Activated gamma-delta T cell treated with anti-CD3 and anti-CD28 coated beads, Interleukin-2, amount 50 U/mL, for 16 hours (primary cell): Measurements from ENCODE around the gene FAM181A.

Experiments
- DNase-seq: peaks from one replicate; pipeline ENCODE4 v3.0.0-alpha.2; 2020; ENCODE audit warnings: low read depth

FAM181A gene

DNA sequence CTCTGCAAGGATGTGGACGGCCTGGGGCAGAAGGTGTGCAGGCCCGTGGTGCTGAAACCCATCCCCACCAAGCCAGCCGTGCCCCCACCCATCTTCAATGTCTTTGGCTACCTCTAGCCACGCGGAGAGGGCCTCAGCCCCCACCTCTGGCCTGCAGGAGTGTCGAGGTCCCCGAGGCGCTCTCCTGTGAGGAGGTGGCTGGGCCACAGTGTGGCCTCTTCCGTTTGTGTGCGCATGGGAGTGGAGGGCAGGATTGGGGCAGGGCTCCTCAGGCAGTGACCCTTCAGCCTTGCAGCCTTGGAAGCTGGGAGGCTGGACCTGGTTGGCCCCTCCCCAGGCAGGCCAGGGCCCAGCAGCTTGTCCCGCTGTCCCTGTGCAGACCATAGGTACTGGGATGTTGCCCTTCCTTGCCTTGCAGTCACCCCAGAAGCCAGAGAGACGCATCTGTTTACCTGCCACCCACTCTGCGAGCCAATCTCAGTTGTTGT is 1.9 kb downstream of the FAM181A start:
- no peak for DNase-seq

DNA sequence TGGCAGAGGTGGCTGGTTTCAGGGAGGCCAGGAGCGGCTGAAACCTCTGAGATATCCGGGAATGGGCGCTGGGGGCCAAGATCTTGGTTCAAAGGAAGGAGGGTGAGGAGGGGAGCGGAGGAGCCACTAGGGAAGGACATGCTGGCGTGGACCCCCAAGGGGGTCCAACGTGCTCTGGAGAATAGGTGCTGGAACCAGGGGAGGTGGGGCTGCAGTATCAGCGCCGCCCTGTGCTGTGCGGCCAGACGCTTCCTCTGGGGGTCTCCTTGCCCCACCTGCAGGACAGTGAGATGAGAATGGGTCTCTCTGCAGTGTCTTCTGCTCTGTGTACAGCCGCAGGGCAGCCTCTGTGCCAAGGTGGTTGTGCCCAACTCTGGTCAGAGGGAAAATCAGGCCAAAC is 2.5 kb downstream of the FAM181A start:
- no peak for DNase-seq

DNA sequence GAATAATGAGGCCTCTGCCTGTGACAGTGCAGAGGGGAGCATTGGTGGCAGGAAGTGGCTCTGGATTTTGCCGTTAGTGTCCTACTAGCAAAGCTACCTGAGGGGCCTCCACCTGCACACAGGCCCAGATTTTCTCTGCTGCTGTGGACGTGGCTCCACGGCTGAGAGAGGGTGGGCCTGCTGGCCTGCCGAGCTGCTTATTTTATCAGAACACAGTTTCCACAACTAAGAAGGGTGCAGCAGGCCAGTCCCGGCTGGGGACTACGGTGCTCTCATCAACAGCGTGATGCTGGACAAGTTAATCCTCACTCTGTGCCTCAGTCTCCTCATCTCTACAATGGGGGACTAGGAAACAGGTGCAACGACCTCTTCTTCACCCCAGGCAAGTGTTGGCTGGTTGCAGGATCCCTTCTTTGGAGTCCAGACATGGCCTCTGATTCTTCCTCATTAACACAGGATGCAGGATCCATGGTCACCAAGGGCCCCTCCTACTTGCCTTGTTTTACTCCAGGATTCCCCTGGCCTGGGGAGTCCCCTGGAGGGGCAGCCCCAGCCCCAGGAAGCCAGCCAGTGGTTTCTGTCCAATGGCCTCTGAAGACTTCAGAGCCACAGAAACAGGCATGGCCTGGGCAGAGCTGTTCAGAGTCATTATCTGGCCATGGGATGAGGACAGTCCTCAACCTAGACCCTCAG is 3.3 kb downstream of the FAM181A start:
- no peak for DNase-seq

DNA sequence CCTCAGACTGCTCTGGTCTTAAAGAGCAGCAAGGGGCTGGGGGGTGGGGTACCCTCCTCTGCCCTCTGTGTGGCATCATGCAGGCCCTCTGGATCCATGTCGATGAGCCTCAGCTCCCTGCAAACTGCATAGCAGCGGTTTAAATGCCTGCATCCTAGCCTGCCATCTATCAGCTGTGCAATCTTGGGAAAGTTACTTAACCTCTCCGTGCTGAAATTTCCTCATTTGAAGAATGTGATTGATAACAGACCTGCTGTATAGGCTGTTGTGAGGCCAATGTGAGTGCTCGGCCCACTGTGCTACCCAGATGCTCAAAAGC is 3.8 kb downstream of the FAM181A start:
- no peak for DNase-seq

DNA sequence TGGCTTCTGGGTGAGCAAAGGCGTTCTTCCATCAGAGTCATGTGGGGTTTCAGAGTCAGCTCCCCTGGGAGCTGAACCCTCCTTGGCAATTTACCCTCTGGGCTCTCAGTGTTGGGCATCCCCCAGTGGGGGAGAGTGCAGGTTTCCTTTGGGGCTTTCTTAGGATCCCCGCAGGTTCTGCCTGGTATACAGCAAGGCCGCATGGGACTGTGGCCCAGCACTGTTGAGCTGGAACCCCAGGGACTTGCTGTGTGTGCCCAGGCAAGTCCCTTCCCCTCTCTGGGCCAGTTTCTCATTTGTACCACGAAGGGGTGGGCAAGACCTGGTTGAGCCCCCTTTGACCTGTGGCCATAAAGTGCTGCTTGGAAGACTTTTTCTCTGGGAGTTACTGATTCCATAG is 5.5 kb downstream of the FAM181A start:
- DNase-seq = no peak

DNA sequence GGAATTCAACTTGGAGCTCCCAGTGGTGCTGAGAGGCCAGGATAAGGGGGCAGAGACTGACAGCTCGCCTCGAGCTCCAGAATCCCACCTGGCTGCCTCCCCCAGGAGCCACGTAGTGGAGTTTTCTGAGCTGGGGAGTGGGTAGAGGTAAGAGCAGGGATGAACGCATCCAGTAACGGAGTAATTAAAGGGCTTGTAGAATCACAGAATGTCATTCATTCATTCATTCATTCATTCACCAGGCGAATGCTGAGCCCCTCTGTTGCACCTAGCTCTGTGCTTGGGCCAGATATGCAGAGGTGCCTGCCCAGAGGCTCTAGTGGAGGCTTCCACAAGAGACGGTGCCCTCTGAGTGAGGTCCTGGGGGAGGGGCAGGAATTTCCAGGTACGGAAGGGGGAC is 8.1 kb downstream of the FAM181A start:
- no peak for DNase-seq

DNA sequence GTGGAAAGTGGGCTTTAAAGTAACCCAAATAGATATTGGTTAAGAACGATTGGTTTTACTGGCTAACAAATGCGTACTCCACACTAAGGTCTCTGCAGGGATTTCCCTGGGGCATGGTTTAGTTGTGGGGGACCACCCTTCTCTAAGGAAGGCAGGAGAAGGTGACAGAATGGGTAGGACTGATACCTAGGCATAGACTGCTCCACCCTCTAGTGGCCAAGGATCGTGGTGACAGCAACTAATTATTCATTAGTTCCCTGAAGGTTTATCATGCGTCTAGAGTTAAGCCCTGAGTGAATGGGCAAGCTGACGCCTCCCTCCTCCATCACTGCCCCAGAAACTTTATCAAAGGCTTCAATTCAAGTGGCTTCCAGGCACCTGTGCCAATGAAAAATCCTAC is 9.1 kb downstream of the FAM181A start:
- DNase-seq = no peak

DNA sequence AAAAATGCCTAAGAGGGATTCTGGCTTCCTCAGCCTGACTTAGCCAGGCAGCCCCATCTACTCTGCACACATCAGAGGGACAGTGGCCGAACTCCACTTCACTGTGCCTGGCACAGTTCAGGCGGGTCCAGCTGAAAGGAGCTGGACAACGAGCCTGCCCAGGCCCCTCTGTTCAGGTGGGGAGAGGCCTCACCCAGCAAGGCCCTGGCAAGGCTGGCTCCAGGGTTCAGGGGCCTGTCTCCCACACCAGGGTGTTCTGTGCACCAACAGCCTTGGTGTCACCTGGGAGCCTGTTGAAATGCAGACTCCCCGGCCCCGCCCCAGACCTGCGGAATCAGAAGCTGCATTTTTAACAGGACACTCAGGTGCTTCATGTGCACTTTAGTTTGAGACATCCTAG is 9.8 kb downstream of the FAM181A start:
- DNase-seq = no peak

DNA sequence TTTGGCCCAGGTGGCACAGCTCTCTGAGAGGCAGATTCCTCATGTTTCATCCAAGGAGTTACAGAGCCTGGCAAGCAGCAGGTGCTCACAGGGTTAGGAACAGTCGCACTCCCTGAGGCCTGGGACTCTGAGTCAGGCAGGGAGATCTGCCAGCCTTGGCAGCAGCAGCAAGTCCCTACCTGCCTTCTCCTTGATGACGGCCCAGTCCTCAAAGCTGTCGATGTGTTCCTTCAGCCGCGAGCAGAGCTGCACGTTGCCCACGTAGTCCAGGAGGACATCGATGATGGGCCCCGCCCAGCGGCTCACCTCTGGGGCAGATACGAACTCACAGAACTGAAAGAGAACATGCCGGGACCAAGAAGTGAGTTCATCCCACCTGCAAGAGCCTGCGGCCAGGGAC is 10.4 kb downstream of the FAM181A start:
- no peak for DNase-seq

DNA sequence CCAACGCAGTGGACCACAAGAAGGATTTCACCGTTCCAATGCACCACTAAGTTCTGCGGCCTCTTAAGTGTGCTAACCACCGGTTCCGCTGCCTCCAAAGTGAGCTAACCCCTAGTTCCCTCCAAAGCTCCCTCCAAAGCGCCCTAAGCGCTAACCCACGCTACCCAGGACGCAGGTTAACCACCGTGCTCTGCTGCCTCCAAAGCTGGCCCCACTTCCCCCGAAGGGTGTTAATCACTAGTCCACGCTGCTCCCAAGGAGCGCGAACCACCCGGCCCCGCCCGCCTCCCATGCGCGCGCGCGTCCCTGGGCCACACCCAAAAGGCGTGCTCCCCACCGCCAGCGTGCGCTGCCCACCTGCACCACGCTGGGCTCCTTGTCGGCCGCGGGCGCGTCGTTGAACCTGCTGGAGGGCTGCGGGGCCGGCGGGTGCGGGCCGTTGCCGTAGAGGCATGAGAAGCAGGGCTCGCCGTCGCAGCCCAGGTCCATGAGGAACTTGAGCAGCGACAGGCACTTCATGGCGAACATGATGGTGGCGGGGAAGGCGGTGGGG is 11.7 kb downstream of the FAM181A start:
- no peak for DNase-seq

DNA sequence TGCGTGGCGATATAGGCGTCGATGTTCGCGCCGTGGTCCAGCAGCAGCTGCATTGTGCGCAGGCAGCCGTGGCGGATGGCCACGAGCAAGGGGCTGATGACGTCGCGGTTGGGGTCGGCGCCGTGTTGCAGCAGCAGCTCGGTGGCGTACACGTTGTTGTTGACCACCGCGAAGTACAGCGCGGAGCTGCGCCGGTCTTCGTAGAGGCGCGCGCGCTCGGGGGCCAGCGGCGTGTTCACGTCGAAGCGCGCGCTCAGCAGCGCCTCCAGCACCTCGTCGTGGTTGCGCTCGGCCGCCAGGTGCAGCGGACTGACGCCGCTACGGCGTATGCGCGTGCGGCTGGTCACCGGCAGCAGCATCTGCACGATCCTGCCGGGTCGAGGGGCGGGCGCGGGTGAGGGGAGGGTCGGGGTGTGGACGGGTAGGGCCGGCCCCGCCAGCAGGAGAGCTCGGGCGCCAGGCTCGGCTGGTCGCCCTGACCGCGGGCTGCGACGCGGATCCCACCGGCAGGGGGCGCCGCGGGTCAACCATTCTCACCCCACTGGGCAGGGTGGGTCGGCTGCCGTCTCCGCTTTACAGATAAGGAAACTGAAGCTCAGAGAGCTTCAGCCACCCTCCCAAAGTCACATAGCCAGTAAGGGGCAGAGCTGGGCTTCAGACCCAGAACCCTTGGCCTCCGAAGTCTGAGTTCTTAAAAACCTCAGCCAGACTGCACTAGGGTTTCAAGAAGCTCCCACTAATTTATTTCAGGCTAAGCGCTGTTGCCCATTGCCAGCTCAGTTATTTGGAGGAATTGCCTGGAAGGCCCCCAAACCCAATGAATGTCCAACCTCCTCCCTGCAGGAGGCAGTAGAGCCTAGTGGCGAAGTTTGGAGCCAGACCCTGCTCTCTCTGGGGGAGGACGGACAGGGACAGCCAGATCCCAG is 12.4 kb downstream of the FAM181A start:
- DNase-seq = peak; percentile 93

DNA sequence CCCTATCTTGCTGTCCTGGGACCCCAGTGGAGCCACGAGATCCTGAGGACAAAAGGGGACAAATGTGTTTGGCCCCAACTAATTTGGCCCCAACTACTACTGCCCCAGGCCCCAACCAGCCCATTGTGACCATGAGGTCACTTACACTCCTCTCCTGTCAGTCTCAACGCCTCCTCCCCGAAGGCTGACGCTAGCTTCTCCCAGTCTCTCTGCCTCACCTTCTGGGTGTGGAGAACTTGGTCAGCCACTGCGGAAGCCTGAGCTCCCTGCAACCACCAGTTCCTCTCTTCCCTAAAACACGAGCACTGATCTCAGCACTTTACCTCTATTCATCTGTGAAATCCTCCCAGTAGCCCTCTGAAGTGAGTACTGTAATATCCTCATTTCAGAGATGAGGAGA is 13.3 kb downstream of the FAM181A start:
- DNase-seq = no peak

DNA sequence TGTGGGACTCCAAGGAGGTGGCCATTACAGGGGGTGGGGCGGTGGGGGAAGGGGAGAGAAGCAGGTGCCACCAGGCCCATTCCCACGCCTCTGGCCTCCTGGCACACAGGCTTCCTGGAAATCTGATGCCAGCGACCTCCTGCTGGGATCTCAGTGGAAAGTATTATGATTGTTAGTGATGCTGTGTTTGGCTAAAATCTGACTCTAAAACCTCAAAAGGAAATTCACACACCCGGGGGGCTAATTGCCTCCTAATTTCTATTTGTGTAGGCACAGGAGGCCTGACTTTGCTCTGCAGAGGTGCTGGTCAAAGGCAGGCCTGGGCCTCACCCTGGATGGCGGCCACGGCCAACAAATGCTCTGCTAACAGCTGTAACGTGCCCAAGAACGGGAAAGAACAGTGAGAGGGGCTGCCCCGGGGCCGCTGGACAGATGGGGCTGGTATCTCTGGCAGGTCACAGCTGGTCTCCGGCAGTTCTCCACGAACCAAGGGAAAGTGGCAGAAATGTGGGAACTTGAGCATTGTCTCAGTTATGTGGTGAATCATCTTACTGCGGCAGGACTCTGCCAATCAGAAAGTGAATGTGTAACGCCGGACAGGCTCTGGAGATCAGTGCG is 14.3 kb downstream of the FAM181A start:
- no peak for DNase-seq

DNA sequence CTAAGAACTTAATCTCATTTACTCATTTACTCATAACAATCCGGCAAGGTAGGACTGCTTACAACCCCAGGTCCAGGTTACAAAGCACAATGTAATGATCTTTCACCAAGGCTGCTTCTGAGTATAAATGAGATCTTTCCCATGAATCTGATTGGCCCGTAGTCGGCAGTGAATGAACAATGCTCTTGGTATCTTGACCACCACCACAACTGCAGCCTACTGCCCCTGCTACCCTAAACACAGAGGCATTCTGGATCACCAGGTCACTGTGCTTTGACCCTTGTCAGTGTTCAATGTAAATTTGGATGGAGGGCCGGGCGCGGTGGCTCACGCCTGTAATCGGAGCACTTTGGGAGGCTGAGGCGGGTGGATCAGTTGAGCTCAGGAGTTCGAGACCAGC is 15.9 kb downstream of the FAM181A start:
- no peak for DNase-seq

DNA sequence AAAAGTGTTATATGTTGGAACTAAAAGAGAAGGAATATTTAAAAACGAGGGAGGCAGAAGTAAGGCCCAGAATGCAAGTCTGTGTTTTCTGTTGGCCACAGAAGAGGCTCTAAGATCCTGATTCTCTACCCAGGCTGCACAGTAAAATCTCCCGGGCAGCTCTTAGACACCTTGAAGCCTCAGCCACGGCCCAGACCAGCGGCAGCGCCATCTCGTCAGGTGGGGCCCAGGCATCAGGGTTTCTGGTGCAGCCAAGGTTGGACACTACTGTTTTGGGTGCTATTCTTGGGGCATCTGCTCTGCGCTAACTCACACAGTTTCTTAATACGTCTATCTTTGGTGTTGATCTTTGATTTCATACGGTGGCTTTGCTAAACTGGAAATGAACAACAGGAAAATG is 16.8 kb downstream of the FAM181A start:
- DNase-seq = no peak

DNA sequence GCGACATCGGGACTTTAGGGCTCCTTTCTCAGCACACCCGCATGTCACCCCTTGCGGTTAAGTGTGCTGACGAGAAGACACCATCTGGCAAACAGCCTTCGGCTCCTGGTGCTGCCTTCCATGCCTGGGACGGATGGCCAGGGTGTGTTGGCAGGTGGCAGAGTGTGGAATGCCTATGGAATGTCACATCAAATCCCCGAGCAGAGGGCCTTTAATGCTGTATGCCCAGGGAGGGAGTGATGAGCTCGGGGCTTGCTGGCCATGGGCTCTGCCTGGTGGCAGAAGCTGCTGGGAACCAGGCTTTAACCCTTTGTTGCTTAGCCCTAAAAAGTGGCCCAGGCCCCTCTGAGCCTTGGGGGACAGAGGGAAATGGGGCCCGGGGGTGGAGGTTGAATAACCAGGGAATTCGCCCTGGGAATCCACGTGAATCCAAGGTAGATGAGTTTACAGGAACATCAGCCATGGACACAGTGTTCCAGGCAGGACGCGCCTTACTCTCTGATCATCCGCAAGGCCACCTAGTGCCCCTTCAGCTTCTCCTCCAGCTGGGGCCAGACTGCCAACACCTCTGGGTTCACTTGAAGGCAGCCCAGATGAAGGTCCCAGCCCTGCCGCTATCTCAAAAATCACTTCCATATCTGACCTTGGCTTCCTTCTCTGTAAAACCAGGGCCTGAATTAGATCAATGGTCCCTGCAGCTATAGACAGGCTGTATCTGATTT is 17.4 kb downstream of the FAM181A start:
- DNase-seq = no peak

DNA sequence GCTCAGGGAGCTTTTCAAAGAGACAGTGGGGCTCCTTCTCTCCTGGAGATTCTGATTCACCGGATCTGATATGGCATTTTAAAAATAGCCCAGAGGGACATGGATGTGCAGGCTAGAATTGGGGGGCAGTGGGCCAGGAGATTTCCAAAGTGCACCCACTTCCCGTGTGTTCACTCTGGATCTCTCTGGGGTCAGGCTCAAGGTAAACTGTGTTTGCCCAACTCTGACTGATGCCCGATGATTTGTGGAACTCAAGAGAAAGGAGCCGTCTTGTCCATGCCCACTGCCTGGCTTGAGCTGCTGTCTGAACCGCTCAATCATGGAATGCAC is 17.9 kb downstream of the FAM181A start:
- DNase-seq = no peak

DNA sequence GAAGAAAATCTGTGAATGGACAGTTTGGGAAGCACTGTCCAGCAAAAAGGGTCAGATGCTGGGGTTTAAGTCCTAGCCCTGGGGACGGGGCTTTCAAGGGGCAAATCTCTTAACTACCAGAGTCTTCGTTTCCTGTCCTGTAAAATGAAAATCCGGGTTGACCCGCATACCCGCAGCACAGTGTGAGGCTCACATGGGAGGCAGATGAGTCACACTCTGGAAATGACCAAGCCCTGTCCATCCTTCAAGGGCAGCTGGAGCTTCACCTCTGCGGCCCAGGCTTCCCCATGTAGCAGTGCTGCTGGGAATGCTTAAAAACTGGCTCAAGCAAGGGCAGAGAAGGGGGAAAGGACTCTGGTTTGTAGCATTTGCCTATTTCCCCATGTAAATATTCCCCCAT is 19.0 kb downstream of the FAM181A start:
- DNase-seq = no peak

DNA sequence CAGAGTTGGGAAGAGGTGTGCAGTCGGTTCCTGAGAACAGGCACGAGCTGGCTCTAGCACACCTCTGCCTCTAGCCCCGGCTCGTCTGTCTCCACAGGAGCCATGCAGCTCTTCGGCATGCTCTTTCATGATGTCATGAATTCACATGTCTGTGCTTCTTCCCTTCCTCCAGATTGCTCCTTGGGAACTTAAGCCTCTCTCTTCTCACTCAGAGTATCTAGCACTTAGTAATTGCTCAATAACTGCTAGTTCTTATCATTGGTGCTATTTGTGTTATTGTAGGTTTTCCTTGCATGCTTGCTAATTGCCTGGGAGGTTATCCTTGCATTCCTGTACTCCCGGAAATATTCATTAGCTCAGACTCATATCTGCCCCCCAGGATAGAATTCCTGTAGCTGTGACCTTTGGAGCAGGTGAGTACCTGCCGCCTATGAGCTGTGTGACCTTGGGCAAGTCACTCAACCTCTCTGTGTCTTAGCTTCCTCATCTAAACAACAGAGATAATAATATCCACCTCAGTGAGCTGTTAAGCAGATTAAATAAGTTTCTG is 19.5 kb downstream of the FAM181A start:
- DNase-seq = no peak

DNA sequence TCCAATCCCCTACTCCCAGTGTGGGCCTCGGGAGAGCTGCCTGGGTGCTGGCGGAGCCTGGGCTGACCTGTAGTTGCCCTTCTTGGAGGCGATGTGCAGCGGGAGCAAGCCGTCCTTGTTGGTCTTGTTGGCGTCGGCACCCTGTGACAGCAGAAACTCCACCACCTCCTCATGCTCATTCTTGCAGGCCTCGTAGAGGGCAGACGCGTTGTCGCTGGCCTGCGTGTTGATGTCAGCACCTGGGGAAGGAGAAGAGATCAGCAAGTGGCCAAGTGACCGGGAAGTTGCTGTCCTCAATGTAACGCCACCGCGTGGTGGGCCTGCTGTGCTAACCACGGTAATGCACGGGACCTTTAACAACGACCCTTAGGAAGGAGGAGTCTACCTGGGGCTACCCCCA is 20.1 kb downstream of the FAM181A start:
- DNase-seq = no peak

DNA sequence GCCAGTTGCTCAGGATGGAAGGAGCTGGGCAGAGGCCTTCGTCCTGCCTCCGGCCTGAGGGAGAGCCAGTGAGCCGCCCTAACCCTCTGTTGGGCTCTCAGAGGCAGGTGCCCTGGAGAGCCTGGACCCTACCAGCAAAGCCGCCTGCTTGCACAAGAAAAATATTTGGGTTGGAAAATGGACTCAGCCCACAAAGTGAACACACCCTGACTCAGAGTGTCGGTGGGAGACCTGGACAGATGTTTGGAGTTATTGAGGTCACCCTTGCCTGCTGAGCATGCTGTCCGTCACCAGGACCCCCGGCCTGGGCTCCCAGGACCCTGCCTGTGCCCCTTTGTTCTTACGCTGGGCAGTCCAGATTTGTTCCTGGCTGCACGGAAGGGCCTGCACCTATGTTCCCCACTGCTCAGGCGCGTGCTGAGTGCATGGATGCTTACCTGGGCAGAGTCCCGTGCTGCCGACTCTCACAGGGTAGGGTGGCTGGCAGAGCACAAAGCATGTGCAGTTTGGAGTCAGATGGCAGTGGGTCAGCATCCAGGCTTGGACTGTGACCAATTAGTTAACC is 22.4 kb downstream of the FAM181A start:
- no peak for DNase-seq
